H9 (cell line): ENCODE results near the gene ATP1A2. TPM values are rescaled to one million over a fixed set of nuclear protein-coding genes. Genes with fewer than 3 reads are reported as not detected.
A peak's percentile ranks its signal among the peaks of the same experiment; 100 is the strongest.

ENCODE experiments used
- DNase-seq: peaks from one replicate; pipeline ENCODE4 v3.0.0-alpha.2; 2017
- H2AFZ ChIP-seq: one replicate; pipeline ENCODE4 v1.6.1; 2013; ENCODE audit warnings: mild to moderate bottlenecking, low read length, control low read depth, moderate library complexity
- H2AK5ac ChIP-seq: 2 replicates; pipeline ENCODE4 v1.6.1; 2013; ENCODE audit warnings: low read length, control low read depth, mixed read lengths; ENCODE audit not compliant: insufficient read length
- H2BK120ac ChIP-seq: one replicate; pipeline ENCODE4 v1.6.1; 2013; ENCODE audit warnings: low read depth, mild to moderate bottlenecking, low read length, control low read depth, inconsistent platforms; ENCODE audit not compliant: poor library complexity, severe bottlenecking
- H2BK12ac ChIP-seq: 2 replicates; pipeline ENCODE4 v1.6.1; 2013; ENCODE audit warnings: low read length, control low read depth, mixed read lengths, low read depth; ENCODE audit not compliant: insufficient read length
- H2BK15ac ChIP-seq: 2 replicates; pipeline ENCODE4 v1.6.1; 2013; ENCODE audit warnings: low read depth, low read length, control low read depth
- H2BK20ac ChIP-seq: one replicate; pipeline ENCODE4 v1.6.1; 2013; ENCODE audit warnings: low read depth, mild to moderate bottlenecking, low read length, control low read depth, inconsistent platforms; ENCODE audit not compliant: poor library complexity, severe bottlenecking
- H2BK5ac ChIP-seq: 2 replicates; pipeline ENCODE4 v1.6.1; 2013; ENCODE audit warnings: low read length, control low read depth, mixed read lengths; ENCODE audit not compliant: insufficient read length
- H3K14ac ChIP-seq: 2 replicates; pipeline ENCODE4 v1.6.1; 2013; ENCODE audit warnings: low read length, control low read depth; ENCODE audit not compliant: insufficient read depth
- H3K18ac ChIP-seq: 2 replicates; pipeline ENCODE4 v1.6.1; 2013; ENCODE audit warnings: low read depth, mild to moderate bottlenecking, mixed read lengths, low read length, control low read depth; ENCODE audit not compliant: insufficient read length
- H3K23ac ChIP-seq: 2 replicates; pipeline ENCODE4 v1.6.1; 2013; ENCODE audit warnings: low read length, control low read depth, mixed read lengths, low read depth; ENCODE audit not compliant: insufficient read length
- H3K23me2 ChIP-seq: 2 replicates; pipeline ENCODE4 v1.6.1; 2013; ENCODE audit warnings: low read depth, mild to moderate bottlenecking, mixed read lengths, low read length, control low read depth; ENCODE audit not compliant: insufficient read length, poor library complexity, severe bottlenecking
- H3K27ac ChIP-seq: 2 replicates; pipeline ENCODE4 v1.5.1; 2013; ENCODE audit warnings: low read length, control low read depth, mixed read lengths, low read depth; ENCODE audit not compliant: insufficient read length
- H3K27me3 ChIP-seq: 2 replicates; pipeline ENCODE4 v1.6.1; 2013; ENCODE audit warnings: low read length, control low read depth, inconsistent platforms; ENCODE audit not compliant: insufficient read depth
- H3K4ac ChIP-seq: 2 replicates; pipeline ENCODE4 v1.6.1; 2013; ENCODE audit warnings: low read depth, mild to moderate bottlenecking, control low read depth, inconsistent platforms, low read length, moderate library complexity
- H3K4me1 ChIP-seq: 2 replicates; pipeline ENCODE4 v1.6.1; 2013; ENCODE audit warnings: low read length, control low read depth, inconsistent platforms; ENCODE audit not compliant: insufficient read depth
- H3K4me2 ChIP-seq: 2 replicates; pipeline ENCODE4 v1.6.1; 2013; ENCODE audit warnings: low read length, control low read depth, mixed read lengths; ENCODE audit not compliant: insufficient read length, insufficient read depth
- H3K56ac ChIP-seq: 2 replicates; pipeline ENCODE4 v1.6.1; 2013; ENCODE audit warnings: low read depth, mild to moderate bottlenecking, mixed read lengths, low read length, control low read depth; ENCODE audit not compliant: insufficient read length
- H3K79me1 ChIP-seq: 2 replicates; pipeline ENCODE4 v1.6.1; 2013; ENCODE audit warnings: low read depth, mild to moderate bottlenecking, moderate library complexity, low read length, control low read depth, inconsistent platforms; ENCODE audit not compliant: insufficient read depth, poor library complexity, severe bottlenecking
- H3K79me2 ChIP-seq: 2 replicates; pipeline ENCODE4 v1.6.1; 2013; ENCODE audit warnings: low read length, control low read depth, inconsistent platforms; ENCODE audit not compliant: insufficient read depth
- H3K9ac ChIP-seq: 2 replicates; pipeline ENCODE4 v1.6.1; 2013; ENCODE audit warnings: low read length, control low read depth, mixed read lengths; ENCODE audit not compliant: insufficient read length; ENCODE audit errors: extremely low read depth
- H3K9me3 ChIP-seq: one replicate; pipeline ENCODE4 v1.6.1; 2013; ENCODE audit warnings: low read depth, low read length, inconsistent platforms; ENCODE audit not compliant: control insufficient read depth
- H3T11ph ChIP-seq: one replicate; pipeline ENCODE4 v1.6.1; 2013; ENCODE audit warnings: mild to moderate bottlenecking, low read length, control low read depth, inconsistent platforms
- H4K20me1 ChIP-seq: one replicate; pipeline ENCODE4 v1.6.1; 2013; ENCODE audit not compliant: control insufficient read depth, insufficient read length, insufficient read depth
- H4K5ac ChIP-seq: 2 replicates; pipeline ENCODE4 v1.6.1; 2013; ENCODE audit warnings: low read depth, mild to moderate bottlenecking, mixed read lengths, low read length, control low read depth; ENCODE audit not compliant: insufficient read length
- H4K8ac ChIP-seq: replicated peaks from 2 replicates; pipeline ENCODE4 v1.6.1; 2013; ENCODE audit warnings: low read length, control low read depth, mixed read lengths, low read depth; ENCODE audit not compliant: insufficient read length
- H4K91ac ChIP-seq: 2 replicates; pipeline ENCODE4 v1.6.1; 2013; ENCODE audit warnings: low read depth, mild to moderate bottlenecking, moderate library complexity, mixed read lengths, low read length, control low read depth; ENCODE audit not compliant: insufficient read length
- H3K27ac Mint-ChIP-seq, 3 experiments: 2 replicates in 2 of 3; 3 replicates in 1 of 3; pipeline ENCODE4 v1.8.0; 2020 to 2021; ENCODE audit warnings: mixed read lengths in 3 of 3, mild to moderate bottlenecking in 1 of 3, moderate library complexity in 1 of 3
- H3K27me3 Mint-ChIP-seq: 2 replicates; pipeline ENCODE4 v1.8.0; 2021; ENCODE audit warnings: low read depth, mild to moderate bottlenecking, moderate library complexity, mixed read lengths
- H3K36me3 Mint-ChIP-seq, 3 experiments: 2 replicates in 2 of 3; 3 replicates in 1 of 3; pipeline ENCODE4 v1.8.0; 2020 to 2021; ENCODE audit warnings: low read depth in 3 of 3, mixed read lengths in 3 of 3; ENCODE audit not compliant: insufficient read depth in 1 of 3
- H3K4me1 Mint-ChIP-seq, 2 experiments: 2 replicates each; pipeline ENCODE4 v1.8.0; 2020; ENCODE audit warnings: mixed read lengths in 2 of 2
- H3K4me3 Mint-ChIP-seq, 2 experiments: 2 replicates in 1 of 2; 3 replicates in 1 of 2; pipeline ENCODE4 v1.8.0; 2020 to 2021; ENCODE audit warnings: mild to moderate bottlenecking in 2 of 2, mixed read lengths in 2 of 2, moderate library complexity in 1 of 2
- H3K9me3 Mint-ChIP-seq, 2 experiments: 2 replicates in 1 of 2; 3 replicates in 1 of 2; pipeline ENCODE4 v1.8.0; 2020; ENCODE audit warnings: mild to moderate bottlenecking in 2 of 2, mixed read lengths in 2 of 2, moderate library complexity in 1 of 2
- WGBS: extraction: QIAGEN DNeasy Blood & Tissue Kit; methylation state at CpG from one replicate; pipeline ENCODE4 v1.1.7; 2013; ENCODE audit warnings: missing lambda C conversion rate, low lambda C conversion rate, mixed read lengths; ENCODE audit not compliant: insufficient read length; ENCODE audit errors: extremely low coverage; 5-methylcytosine and 5-hydroxymethylcytosine counted together
- total RNA-seq: library from RNA; stranded (reverse); gene quantifications from 2 replicates; pipeline ENCODE4 v1.2.1, GENCODE V29; 2021
- TF ChIP-seq, protein P1 (sequence below): fragments of 200-600 bp; sonication (generic); conservative IDR thresholded peaks from 3 replicates; pipeline ENCODE4 v1.8.0; 2021; ENCODE audit warnings: antibody characterized with exemption, mild to moderate bottlenecking

Gene ATP1A2
- total RNA-seq, 1 experiment from 2014 or later: 3.0 TPM

DNA sequence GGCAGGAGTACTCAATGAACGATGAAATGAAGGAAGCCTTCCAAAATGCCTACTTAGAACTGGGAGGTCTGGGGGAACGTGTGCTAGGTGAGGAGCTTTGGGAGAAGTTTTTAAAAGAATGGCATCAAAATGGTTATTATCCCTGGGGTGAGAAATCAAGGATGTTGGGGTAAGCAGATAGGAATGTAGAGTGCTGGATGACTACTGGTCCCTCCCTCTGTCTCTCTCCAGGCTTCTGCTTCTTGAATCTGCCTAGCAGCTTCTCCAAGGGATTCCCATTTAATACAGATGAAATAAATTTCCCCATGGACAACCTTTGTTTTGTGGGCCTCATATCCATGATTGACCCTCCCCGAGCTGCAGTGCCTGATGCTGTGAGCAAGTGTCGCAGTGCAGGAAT, 55.8 kb downstream of the ATP1A2 start:
- H3K27ac ChIP-seq: no peak overlapping the region
- Mint-ChIP-seq H3K27me3 (peaks cover 61% of the 10 kb centered on the region), H3K4me3 (no peak overlapping the region; a peak in 2 of 5 replicates), H3K9me3 (no peaks in the 10 kb centered on the region; a peak in 1 of 5 replicates), H3K4me1 (peaks cover 53 to 55% of the 10 kb centered on the region in 2 experiments), H3K36me3 (peaks cover 0 to 3% (median 0%) of the 10 kb centered on the region in 3 experiments; a peak in 1 of 7 replicates), H3K27ac (peak overlapping the region in 2 of 3 experiments; percentile 45 to 47; a peak in 4 of 7 replicates)
- TF ChIP-seq, protein P1, sequence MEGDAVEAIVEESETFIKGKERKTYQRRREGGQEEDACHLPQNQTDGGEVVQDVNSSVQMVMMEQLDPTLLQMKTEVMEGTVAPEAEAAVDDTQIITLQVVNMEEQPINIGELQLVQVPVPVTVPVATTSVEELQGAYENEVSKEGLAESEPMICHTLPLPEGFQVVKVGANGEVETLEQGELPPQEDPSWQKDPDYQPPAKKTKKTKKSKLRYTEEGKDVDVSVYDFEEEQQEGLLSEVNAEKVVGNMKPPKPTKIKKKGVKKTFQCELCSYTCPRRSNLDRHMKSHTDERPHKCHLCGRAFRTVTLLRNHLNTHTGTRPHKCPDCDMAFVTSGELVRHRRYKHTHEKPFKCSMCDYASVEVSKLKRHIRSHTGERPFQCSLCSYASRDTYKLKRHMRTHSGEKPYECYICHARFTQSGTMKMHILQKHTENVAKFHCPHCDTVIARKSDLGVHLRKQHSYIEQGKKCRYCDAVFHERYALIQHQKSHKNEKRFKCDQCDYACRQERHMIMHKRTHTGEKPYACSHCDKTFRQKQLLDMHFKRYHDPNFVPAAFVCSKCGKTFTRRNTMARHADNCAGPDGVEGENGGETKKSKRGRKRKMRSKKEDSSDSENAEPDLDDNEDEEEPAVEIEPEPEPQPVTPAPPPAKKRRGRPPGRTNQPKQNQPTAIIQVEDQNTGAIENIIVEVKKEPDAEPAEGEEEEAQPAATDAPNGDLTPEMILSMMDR: no peak
- H2BK20ac ChIP-seq: no peak overlapping the region
- no peak overlapping the region for H2BK5ac ChIP-seq
- H2AK5ac ChIP-seq: no peak overlapping the region
- no peaks in the 10 kb centered on the region for H3K9me3 ChIP-seq
- no peak overlapping the region for H3T11ph ChIP-seq
- no peak overlapping the region for H2AFZ ChIP-seq
- no peak overlapping the region for H4K91ac ChIP-seq
- no peak overlapping the region for H3K56ac ChIP-seq
- H3K79me1 ChIP-seq: no peaks in the 10 kb centered on the region
- no peak overlapping the region for H4K5ac ChIP-seq
- H2BK120ac ChIP-seq: no peak overlapping the region
- H2BK12ac ChIP-seq: peak overlapping the region; percentile 78
- peaks cover 26% of the 10 kb centered on the region for H3K4me1 ChIP-seq
- no peaks in the 10 kb centered on the region for H3K27me3 ChIP-seq
- H3K4ac ChIP-seq: no peak overlapping the region
- H2BK15ac ChIP-seq: no peak overlapping the region
- H3K79me2 ChIP-seq: no peaks in the 10 kb centered on the region
- H4K8ac ChIP-seq: no peak overlapping the region
- H3K18ac ChIP-seq: no peak overlapping the region
- H3K9ac ChIP-seq: no peak overlapping the region
- no peaks in the 10 kb centered on the region for H3K23me2 ChIP-seq
- no peak overlapping the region for H3K14ac ChIP-seq
- DNase-seq: no peak
- H4K20me1 ChIP-seq: no peaks in the 10 kb centered on the region
- no peak overlapping the region for H3K23ac ChIP-seq
- WGBS: no CpG with 5 or more reads among the region's 4 CpGs
- no peak overlapping the region for H3K4me2 ChIP-seq
